ENCODE data around the gene IFI27L2. TPM values are rescaled to one million over a fixed set of nuclear protein-coding genes. Genes with fewer than 3 reads are reported as not detected.

Gene IFI27L2
- polyA plus RNA-seq, 1 donor, result 51.9 TPM

- Histone ChIP-seq H3K27ac (ENCODE audit: low read length) (no peak overlapping the region), H3K36me3 (ENCODE audit: control insufficient read depth, insufficient read depth, low read length) (no peaks in the 10 kb centered on the region), H3K4me1 (ENCODE audit: control insufficient read depth, insufficient read depth, low read length) (no peaks in the 10 kb centered on the region), H3K9me3 (ENCODE audit: control insufficient read depth, low read depth, low read length) (no peaks in the 10 kb centered on the region), H3K27me3 (ENCODE audit: control insufficient read depth, insufficient read depth, low read length) (no peaks in the 10 kb centered on the region), H3K4me3 (ENCODE audit: low read length) (no peak overlapping the region)
- WGBS (ENCODE audit: insufficient coverage, low lambda C conversion rate), result no CpG with 5 or more reads among the region's 7 CpGs
- DNase-seq, result no peak
These were observed 25.8 kb downstream of the IFI27L2 start for GRCh38 chr14:94103554-94104150.

GRCh38 chr14:94102768-94103482 is 26.5 kb downstream of the IFI27L2 start:
- peak in 1 of 2 donors; percentile 41 for DNase-seq

GRCh38 chr14:94101748-94102147 is 27.7 kb downstream of the IFI27L2 start:
- Histone ChIP-seq H3K27me3 (ENCODE audit: control insufficient read depth, insufficient read depth, low read length) (no peaks in the 10 kb centered on the region), H3K9me3 (ENCODE audit: control insufficient read depth, low read depth, low read length) (no peaks in the 10 kb centered on the region), H3K4me3 (ENCODE audit: low read length) (no peak overlapping the region), H3K36me3 (ENCODE audit: control insufficient read depth, insufficient read depth, low read length) (peaks cover 10% of the 10 kb centered on the region), H3K4me1 (ENCODE audit: control insufficient read depth, insufficient read depth, low read length) (no peaks in the 10 kb centered on the region), H3K27ac (ENCODE audit: low read length) (no peak overlapping the region)
- no CpG with 5 or more reads among the region's 10 CpGs for WGBS (ENCODE audit: insufficient coverage, low lambda C conversion rate)
- no peak for DNase-seq

More at GRCh38 chr14:94102768-94103482, 26.5 kb downstream of the IFI27L2 start:
- Histone ChIP-seq H3K9me3 (ENCODE audit: control insufficient read depth, low read depth, low read length) (no peaks in the 10 kb centered on the region), H3K4me3 (ENCODE audit: low read length) (no peak overlapping the region), H3K36me3 (ENCODE audit: control insufficient read depth, insufficient read depth, low read length) (peaks cover 3% of the 10 kb centered on the region), H3K27me3 (ENCODE audit: control insufficient read depth, insufficient read depth, low read length) (no peaks in the 10 kb centered on the region), H3K4me1 (ENCODE audit: control insufficient read depth, insufficient read depth, low read length) (no peaks in the 10 kb centered on the region), H3K27ac (ENCODE audit: low read length) (no peak overlapping the region)
- no CpG with 5 or more reads among the region's 8 CpGs for WGBS (ENCODE audit: insufficient coverage, low lambda C conversion rate)

GRCh38 chr14:94100847-94101246 is 28.6 kb downstream of the IFI27L2 start:
- no CpG with 5 or more reads among the region's 4 CpGs for WGBS (ENCODE audit: insufficient coverage, low lambda C conversion rate)
- H3K9me3 ChIP-seq (ENCODE audit: control insufficient read depth, low read depth, low read length), result no peaks in the 10 kb centered on the region
- H3K27ac ChIP-seq (ENCODE audit: low read length), result no peak overlapping the region

GRCh38 chr14:94099006-94099405 is 30.4 kb downstream of the IFI27L2 start:
- H3K4me3 ChIP-seq (ENCODE audit: low read length), result no peak overlapping the region
- 92% methylated on average over 2 of the region's 6 CpGs for WGBS (ENCODE audit: insufficient coverage, low lambda C conversion rate)
- no peaks in the 10 kb centered on the region for H3K9me3 ChIP-seq (ENCODE audit: control insufficient read depth, low read depth, low read length)
- no peaks in the 10 kb centered on the region for H3K27me3 ChIP-seq (ENCODE audit: control insufficient read depth, insufficient read depth, low read length)
- no peaks in the 10 kb centered on the region for H3K4me1 ChIP-seq (ENCODE audit: control insufficient read depth, insufficient read depth, low read length)
- H3K36me3 ChIP-seq (ENCODE audit: control insufficient read depth, insufficient read depth, low read length), result peaks cover 12% of the 10 kb centered on the region
- no peak for DNase-seq
- H3K27ac ChIP-seq (ENCODE audit: low read length), result no peak overlapping the region

More at GRCh38 chr14:94100847-94101246, 28.6 kb downstream of the IFI27L2 start:
- no peaks in the 10 kb centered on the region for H3K4me1 ChIP-seq (ENCODE audit: control insufficient read depth, insufficient read depth, low read length)
- H3K36me3 ChIP-seq (ENCODE audit: control insufficient read depth, insufficient read depth, low read length), result peaks cover 10% of the 10 kb centered on the region
- H3K27me3 ChIP-seq (ENCODE audit: control insufficient read depth, insufficient read depth, low read length), result no peaks in the 10 kb centered on the region
- H3K4me3 ChIP-seq (ENCODE audit: low read length), result no peak overlapping the region
- DNase-seq, result no peak

- H3K9me3 ChIP-seq (ENCODE audit: control insufficient read depth, low read depth, low read length), result no peaks in the 10 kb centered on the region
- peaks cover 12% of the 10 kb centered on the region for H3K36me3 ChIP-seq (ENCODE audit: control insufficient read depth, insufficient read depth, low read length)
- no peaks in the 10 kb centered on the region for H3K4me1 ChIP-seq (ENCODE audit: control insufficient read depth, insufficient read depth, low read length)
- DNase-seq, result no peak
- H3K27me3 ChIP-seq (ENCODE audit: control insufficient read depth, insufficient read depth, low read length), result no peaks in the 10 kb centered on the region
- no peak overlapping the region for H3K27ac ChIP-seq (ENCODE audit: low read length)
- WGBS (ENCODE audit: insufficient coverage, low lambda C conversion rate), result 100% methylated on average over 1 of the region's 10 CpGs
- H3K4me3 ChIP-seq (ENCODE audit: low read length), result no peak overlapping the region
These were observed 30.9 kb downstream of the IFI27L2 start for GRCh38 chr14:94098326-94098992.

- Histone ChIP-seq H3K36me3 (ENCODE audit: control insufficient read depth, insufficient read depth, low read length) (peaks cover 12% of the 10 kb centered on the region), H3K4me1 (ENCODE audit: control insufficient read depth, insufficient read depth, low read length) (no peaks in the 10 kb centered on the region), H3K27me3 (ENCODE audit: control insufficient read depth, insufficient read depth, low read length) (no peaks in the 10 kb centered on the region), H3K27ac (ENCODE audit: low read length) (no peak overlapping the region), H3K4me3 (ENCODE audit: low read length) (no peak overlapping the region), H3K9me3 (ENCODE audit: control insufficient read depth, low read depth, low read length) (no peaks in the 10 kb centered on the region)
- no peak for DNase-seq
- WGBS (ENCODE audit: insufficient coverage, low lambda C conversion rate), result 100% methylated on average over 1 of the region's 4 CpGs
These were observed 32.3 kb downstream of the IFI27L2 start for GRCh38 chr14:94097091-94097490.

GRCh38 chr14:94093418-94093817 is 36.0 kb downstream of the IFI27L2 start:
- H3K9me3 ChIP-seq (ENCODE audit: control insufficient read depth, low read depth, low read length), result no peaks in the 10 kb centered on the region
- peaks cover 10% of the 10 kb centered on the region for H3K36me3 ChIP-seq (ENCODE audit: control insufficient read depth, insufficient read depth, low read length)
- H3K4me1 ChIP-seq (ENCODE audit: control insufficient read depth, insufficient read depth, low read length), result no peaks in the 10 kb centered on the region
- no peak overlapping the region for H3K27ac ChIP-seq (ENCODE audit: low read length)
- no peak overlapping the region for H3K4me3 ChIP-seq (ENCODE audit: low read length)
- no peaks in the 10 kb centered on the region for H3K27me3 ChIP-seq (ENCODE audit: control insufficient read depth, insufficient read depth, low read length)
- no peak for DNase-seq
- no CpG with 5 or more reads among the region's 2 CpGs for WGBS (ENCODE audit: insufficient coverage, low lambda C conversion rate)

- H3K27me3 ChIP-seq (ENCODE audit: control insufficient read depth, insufficient read depth, low read length), result no peaks in the 10 kb centered on the region
- H3K36me3 ChIP-seq (ENCODE audit: control insufficient read depth, insufficient read depth, low read length), result no peaks in the 10 kb centered on the region
- no CpG with 5 or more reads among the region's 4 CpGs for WGBS (ENCODE audit: insufficient coverage, low lambda C conversion rate)
- no peak overlapping the region for H3K27ac ChIP-seq (ENCODE audit: low read length)
- no peak for DNase-seq
- no peak overlapping the region for H3K4me3 ChIP-seq (ENCODE audit: low read length)
- H3K9me3 ChIP-seq (ENCODE audit: control insufficient read depth, low read depth, low read length), result no peaks in the 10 kb centered on the region
- peaks cover 2% of the 10 kb centered on the region for H3K4me1 ChIP-seq (ENCODE audit: control insufficient read depth, insufficient read depth, low read length)
These were observed 39.9 kb downstream of the IFI27L2 start for GRCh38 chr14:94089479-94089878.

GRCh38 chr14:94088516-94088915 is 40.9 kb downstream of the IFI27L2 start:
- no peak for DNase-seq
- no peak overlapping the region for H3K4me3 ChIP-seq (ENCODE audit: low read length)
- no peak overlapping the region for H3K27ac ChIP-seq (ENCODE audit: low read length)
- peaks cover 7% of the 10 kb centered on the region for H3K4me1 ChIP-seq (ENCODE audit: control insufficient read depth, insufficient read depth, low read length)
- H3K36me3 ChIP-seq (ENCODE audit: control insufficient read depth, insufficient read depth, low read length), result no peaks in the 10 kb centered on the region
- WGBS (ENCODE audit: insufficient coverage, low lambda C conversion rate), result 80% methylated on average over 1 of the region's 5 CpGs
- H3K9me3 ChIP-seq (ENCODE audit: control insufficient read depth, low read depth, low read length), result no peaks in the 10 kb centered on the region
- H3K27me3 ChIP-seq (ENCODE audit: control insufficient read depth, insufficient read depth, low read length), result no peaks in the 10 kb centered on the region

Data from large intestine (tissue), 3 donors.